ENCODE results near the gene SLC16A9.

The SLC16A9 gene

DNA sequence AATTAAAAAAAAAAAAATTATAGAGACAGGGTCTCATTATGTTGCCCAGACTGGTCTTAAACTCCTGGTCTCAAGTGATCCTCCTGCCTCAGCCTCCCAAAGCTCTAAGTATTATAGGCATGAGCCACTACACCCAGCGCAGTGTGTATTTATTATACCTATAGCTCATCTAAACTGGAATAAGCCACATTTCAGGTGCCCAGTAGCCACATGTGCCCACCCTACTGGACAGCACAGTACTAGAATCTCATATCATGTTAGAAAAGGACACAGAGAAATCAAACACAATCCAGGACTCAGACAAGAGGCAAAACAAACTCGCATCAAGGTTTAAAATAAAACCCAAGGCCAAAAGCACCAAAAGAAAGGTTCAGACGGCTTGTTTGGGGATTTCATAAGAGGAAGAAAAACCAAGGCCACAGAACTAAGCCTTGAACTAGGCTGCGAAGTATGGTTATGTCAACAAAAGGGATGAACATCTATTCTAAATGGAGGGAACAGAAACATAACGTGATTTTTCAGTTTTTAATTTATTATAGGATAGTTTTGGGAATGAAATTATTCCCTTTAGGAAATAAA is 32.3 kb downstream of the SLC16A9 start:
- Histone ChIP-seq H2BK12ac (ENCODE audit: low read length in 2 of 2) (no peak overlapping the region), H2AK5ac (ENCODE audit: low read length, severe bottlenecking) (no peak overlapping the region), H3K4me2 (ENCODE audit: low read length, poor library complexity, severe bottlenecking) (no peak overlapping the region), H2BK120ac (ENCODE audit: low read depth, low read length) (no peak overlapping the region), H3K9me3 (ENCODE audit: control insufficient read depth, low read length) (no peaks in the 10 kb centered on the region), H3K4me1 (ENCODE audit: control insufficient read depth, insufficient read depth, low read depth, low read length) (no peaks in the 10 kb centered on the region), H2BK15ac (ENCODE audit: low read depth, poor library complexity, severe bottlenecking) (no peak overlapping the region), H2BK5ac (ENCODE audit: low read depth, low read length, poor library complexity, severe bottlenecking) (no peak overlapping the region), H3K4ac (ENCODE audit: low read depth in 1 of 2, low read length in 2 of 2) (no peak overlapping the region), H3K27ac (ENCODE audit: low read length, poor library complexity, severe bottlenecking) (no peak overlapping the region), H3K9ac (ENCODE audit: low read length) (no peak overlapping the region), H3K14ac (ENCODE audit: low read length in 2 of 2) (no peak overlapping the region), H3K4me3 (ENCODE audit: insufficient read depth in 1 of 2, low read depth in 1 of 2, low read length in 2 of 2) (no peak overlapping the region), H4K91ac (ENCODE audit: low read length) (no peak overlapping the region), H3K79me1 (replicated peaks; ENCODE audit: low read length, poor library complexity, severe bottlenecking) (no peaks in the 10 kb centered on the region), H4K8ac (ENCODE audit: low read length) (no peak overlapping the region), H3K18ac (ENCODE audit: low read depth in 1 of 2, low read length in 2 of 2) (no peak overlapping the region), H3K23ac (ENCODE audit: low read length in 2 of 2) (no peak overlapping the region), H3K27me3 (ENCODE audit: control insufficient read depth in 1 of 2, insufficient read depth in 1 of 2, low read length in 2 of 2) (no peaks in the 10 kb centered on the region), H2AFZ (ENCODE audit: low read depth, low read length) (no peak overlapping the region), H3K36me3 (ENCODE audit: control insufficient read depth in 1 of 2, insufficient read depth in 2 of 2, low read depth in 1 of 2, low read length in 2 of 2) (no peaks in the 10 kb centered on the region)
- DNase-seq = no peak
- 82% methylated on average over 4 of the region's 5 CpGs for WGBS

DNA sequence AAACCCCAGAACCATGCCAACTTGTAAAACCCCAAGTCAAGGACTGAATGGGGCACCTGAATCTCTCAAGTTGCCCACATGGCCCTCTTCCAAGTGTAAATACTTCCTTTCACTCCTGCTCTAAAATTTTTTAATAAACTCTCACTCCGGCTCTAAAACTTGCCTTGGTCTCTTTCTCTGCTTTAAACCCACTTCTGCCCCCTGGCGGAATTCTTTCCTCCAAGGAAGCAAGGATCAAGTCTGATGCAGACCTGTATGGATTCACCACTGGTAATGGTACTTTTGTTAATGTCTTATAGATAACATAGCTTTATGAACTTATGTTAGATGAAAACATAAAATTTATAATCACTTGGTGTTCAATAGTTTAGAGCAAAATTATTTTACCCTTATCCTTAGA is 33.8 kb downstream of the SLC16A9 start:
- no peak overlapping the region for H3K4ac ChIP-seq (ENCODE audit: low read depth in 1 of 2, low read length in 2 of 2)
- H2BK120ac ChIP-seq (ENCODE audit: low read depth, low read length) = no peak overlapping the region
- H2BK12ac ChIP-seq (ENCODE audit: low read length in 2 of 2) = no peak overlapping the region
- no peaks in the 10 kb centered on the region for H3K4me1 ChIP-seq (ENCODE audit: control insufficient read depth, insufficient read depth, low read depth, low read length)
- DNase-seq = no peak
- H4K91ac ChIP-seq (ENCODE audit: low read length) = no peak overlapping the region
- no peak overlapping the region for H3K4me3 ChIP-seq (ENCODE audit: insufficient read depth in 1 of 2, low read depth in 1 of 2, low read length in 2 of 2)
- H3K9me3 ChIP-seq (ENCODE audit: control insufficient read depth, low read length) = no peaks in the 10 kb centered on the region
- H3K14ac ChIP-seq (ENCODE audit: low read length in 2 of 2) = no peak overlapping the region
- WGBS = 100% methylated on average over 1 of the region's 2 CpGs
- no peak overlapping the region for H3K27ac ChIP-seq (ENCODE audit: low read length, poor library complexity, severe bottlenecking)
- no peak overlapping the region for H3K9ac ChIP-seq (ENCODE audit: low read length)
- H3K18ac ChIP-seq (ENCODE audit: low read depth in 1 of 2, low read length in 2 of 2) = no peak overlapping the region
- H3K79me1 ChIP-seq (replicated peaks; ENCODE audit: low read length, poor library complexity, severe bottlenecking) = no peaks in the 10 kb centered on the region
- H4K8ac ChIP-seq (ENCODE audit: low read length) = no peak overlapping the region
- H2AK5ac ChIP-seq (ENCODE audit: low read length, severe bottlenecking) = no peak overlapping the region
- no peaks in the 10 kb centered on the region for H3K27me3 ChIP-seq (ENCODE audit: control insufficient read depth in 1 of 2, insufficient read depth in 1 of 2, low read length in 2 of 2)
- H2AFZ ChIP-seq (ENCODE audit: low read depth, low read length) = no peak overlapping the region
- no peak overlapping the region for H3K4me2 ChIP-seq (ENCODE audit: low read length, poor library complexity, severe bottlenecking)
- no peak overlapping the region for H3K23ac ChIP-seq (ENCODE audit: low read length in 2 of 2)
- no peak overlapping the region for H2BK5ac ChIP-seq (ENCODE audit: low read depth, low read length, poor library complexity, severe bottlenecking)
- H3K36me3 ChIP-seq (ENCODE audit: control insufficient read depth in 1 of 2, insufficient read depth in 2 of 2, low read depth in 1 of 2, low read length in 2 of 2) = no peaks in the 10 kb centered on the region
- H2BK15ac ChIP-seq (ENCODE audit: low read depth, poor library complexity, severe bottlenecking) = no peak overlapping the region

DNA sequence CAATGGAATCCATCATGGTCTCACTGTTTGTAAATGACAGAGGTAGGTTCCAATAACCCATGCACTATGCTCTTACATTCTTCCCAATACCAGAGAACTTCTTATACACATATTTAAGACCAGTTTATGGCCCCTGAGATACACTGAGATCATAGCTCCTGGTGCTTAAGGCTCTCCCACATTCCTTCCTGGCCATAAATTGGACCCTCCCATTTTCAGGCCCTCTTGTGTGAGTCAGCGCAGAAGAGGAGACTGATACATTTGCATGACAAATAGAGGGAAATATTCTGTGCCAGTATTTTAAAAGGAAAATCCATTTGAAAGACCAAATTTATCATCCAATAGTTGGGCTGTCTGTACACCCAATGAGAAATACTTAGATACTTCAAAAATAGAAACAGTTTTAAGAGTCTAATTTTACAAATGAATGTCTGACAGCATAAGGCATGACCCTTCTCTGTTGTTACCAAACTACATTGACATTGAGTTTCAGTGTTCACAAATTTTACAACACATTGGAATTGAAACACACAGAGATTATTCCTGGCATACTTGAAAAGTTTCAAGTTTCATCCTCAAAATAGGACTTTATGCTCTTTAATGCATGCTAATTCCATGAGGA is 35.3 kb downstream of the SLC16A9 start:
- H3K4me1 ChIP-seq (ENCODE audit: control insufficient read depth, insufficient read depth, low read depth, low read length) = no peaks in the 10 kb centered on the region
- no peak overlapping the region for H2BK15ac ChIP-seq (ENCODE audit: low read depth, poor library complexity, severe bottlenecking)
- H4K91ac ChIP-seq (ENCODE audit: low read length) = no peak overlapping the region
- no peak overlapping the region for H3K18ac ChIP-seq (ENCODE audit: low read depth in 1 of 2, low read length in 2 of 2)
- WGBS = no CpG with 5 or more reads among the region's 1 CpG
- H3K4me2 ChIP-seq (ENCODE audit: low read length, poor library complexity, severe bottlenecking) = no peak overlapping the region
- H3K14ac ChIP-seq (ENCODE audit: low read length in 2 of 2) = no peak overlapping the region
- H4K8ac ChIP-seq (ENCODE audit: low read length) = no peak overlapping the region
- no peak overlapping the region for H3K4me3 ChIP-seq (ENCODE audit: insufficient read depth in 1 of 2, low read depth in 1 of 2, low read length in 2 of 2)
- no peaks in the 10 kb centered on the region for H3K79me1 ChIP-seq (replicated peaks; ENCODE audit: low read length, poor library complexity, severe bottlenecking)
- no peak overlapping the region for H3K4ac ChIP-seq (ENCODE audit: low read depth in 1 of 2, low read length in 2 of 2)
- H3K27me3 ChIP-seq (ENCODE audit: control insufficient read depth in 1 of 2, insufficient read depth in 1 of 2, low read length in 2 of 2) = no peaks in the 10 kb centered on the region
- H3K9ac ChIP-seq (ENCODE audit: low read length) = no peak overlapping the region
- H3K36me3 ChIP-seq (ENCODE audit: control insufficient read depth in 1 of 2, insufficient read depth in 2 of 2, low read depth in 1 of 2, low read length in 2 of 2) = no peaks in the 10 kb centered on the region
- no peak overlapping the region for H3K23ac ChIP-seq (ENCODE audit: low read length in 2 of 2)
- H2BK5ac ChIP-seq (ENCODE audit: low read depth, low read length, poor library complexity, severe bottlenecking) = no peak overlapping the region
- H2BK12ac ChIP-seq (ENCODE audit: low read length in 2 of 2) = no peak overlapping the region
- H3K27ac ChIP-seq (ENCODE audit: low read length, poor library complexity, severe bottlenecking) = no peak overlapping the region
- H2BK120ac ChIP-seq (ENCODE audit: low read depth, low read length) = no peak overlapping the region
- H3K9me3 ChIP-seq (ENCODE audit: control insufficient read depth, low read length) = no peaks in the 10 kb centered on the region
- DNase-seq = peak; percentile 57
- H2AK5ac ChIP-seq (ENCODE audit: low read length, severe bottlenecking) = no peak overlapping the region
- no peak overlapping the region for H2AFZ ChIP-seq (ENCODE audit: low read depth, low read length)

DNA sequence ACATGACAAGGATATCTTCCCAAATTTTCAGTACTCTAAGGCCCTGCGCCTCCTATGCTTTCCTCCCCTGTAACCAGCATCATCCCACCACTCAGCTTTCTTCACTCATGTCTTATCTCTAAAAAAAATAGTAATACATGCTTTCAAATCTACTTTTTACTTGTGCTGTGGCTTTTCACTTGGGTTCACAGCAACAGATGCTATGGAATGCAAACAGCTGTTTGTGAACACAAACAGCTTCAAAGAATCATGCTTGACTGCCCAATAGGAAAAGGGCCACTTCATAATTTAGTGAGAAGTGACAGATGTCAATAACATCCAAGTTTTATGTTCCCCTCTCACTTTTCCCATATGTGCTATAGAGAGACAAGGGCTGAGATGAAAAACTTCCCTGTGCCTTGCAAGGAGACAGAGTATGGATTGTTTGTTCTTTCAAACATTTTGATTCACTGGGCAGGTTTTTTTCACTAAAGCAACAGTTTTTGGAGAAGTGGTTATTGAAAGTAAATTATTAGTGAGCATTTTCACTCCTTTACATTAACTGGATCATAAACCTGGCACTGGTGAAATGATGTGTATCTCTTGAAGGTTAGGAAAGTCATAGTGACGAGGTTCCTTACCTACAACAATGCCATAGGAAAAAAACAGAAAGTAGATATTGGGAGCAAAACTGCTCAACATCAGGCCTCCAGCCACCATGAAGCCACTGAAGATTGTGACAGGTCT is 37.3 kb downstream of the SLC16A9 start:
- Histone ChIP-seq H3K4me3 (ENCODE audit: insufficient read depth in 1 of 2, low read depth in 1 of 2, low read length in 2 of 2) (no peak overlapping the region), H3K9ac (ENCODE audit: low read length) (no peak overlapping the region), H2AK5ac (ENCODE audit: low read length, severe bottlenecking) (no peak overlapping the region), H2BK12ac (ENCODE audit: low read length in 2 of 2) (no peak overlapping the region), H3K36me3 (ENCODE audit: control insufficient read depth in 1 of 2, insufficient read depth in 2 of 2, low read depth in 1 of 2, low read length in 2 of 2) (no peaks in the 10 kb centered on the region), H3K18ac (ENCODE audit: low read depth in 1 of 2, low read length in 2 of 2) (no peak overlapping the region), H3K4me2 (ENCODE audit: low read length, poor library complexity, severe bottlenecking) (no peak overlapping the region), H3K23ac (ENCODE audit: low read length in 2 of 2) (no peak overlapping the region), H2BK15ac (ENCODE audit: low read depth, poor library complexity, severe bottlenecking) (no peak overlapping the region), H2BK5ac (ENCODE audit: low read depth, low read length, poor library complexity, severe bottlenecking) (no peak overlapping the region), H4K8ac (ENCODE audit: low read length) (no peak overlapping the region), H2AFZ (ENCODE audit: low read depth, low read length) (no peak overlapping the region), H3K79me1 (replicated peaks; ENCODE audit: low read length, poor library complexity, severe bottlenecking) (no peaks in the 10 kb centered on the region), H3K27ac (ENCODE audit: low read length, poor library complexity, severe bottlenecking) (no peak overlapping the region), H3K9me3 (ENCODE audit: control insufficient read depth, low read length) (peaks cover 4% of the 10 kb centered on the region), H2BK120ac (ENCODE audit: low read depth, low read length) (no peak overlapping the region), H3K4ac (ENCODE audit: low read depth in 1 of 2, low read length in 2 of 2) (no peak overlapping the region), H3K4me1 (ENCODE audit: control insufficient read depth, insufficient read depth, low read depth, low read length) (no peaks in the 10 kb centered on the region), H3K14ac (ENCODE audit: low read length in 2 of 2) (no peak overlapping the region), H3K27me3 (ENCODE audit: control insufficient read depth in 1 of 2, insufficient read depth in 1 of 2, low read length in 2 of 2) (no peaks in the 10 kb centered on the region), H4K91ac (ENCODE audit: low read length) (no peak overlapping the region)
- WGBS = 93% methylated on average over 2 of the region's 2 CpGs
- no peak for DNase-seq

Data from mesenchymal stem cell (in vitro differentiated cells and primary cell).